ENCODE data around the gene EMILIN1.

EMILIN1 gene

GRCh38 chr2:27042985-27043634, 35.3 kb upstream of the EMILIN1 start:
- peak; percentile 16 for ATAC-seq
- TF ChIP-seq SNAI2 (CRISPR knock-in tag; IDR thresholded peaks at IDR 0.05) = no peak
- no peak for TF ChIP-seq GLIS3 (CRISPR knock-in tag; IDR thresholded peaks at IDR 0.05)
- no peak for TF ChIP-seq ZNF8 (CRISPR knock-in tag; IDR thresholded peaks at IDR 0.05)
- no peak for TF ChIP-seq BACH2 (CRISPR knock-in tag; IDR thresholded peaks at IDR 0.05; ENCODE audit: borderline replicate concordance)
- no peak for TF ChIP-seq ZC3H10 (CRISPR knock-in tag; IDR thresholded peaks at IDR 0.05)
- TF ChIP-seq ZNF70 (CRISPR knock-in tag; IDR thresholded peaks at IDR 0.05) = no peak
- no peak for TF ChIP-seq POU6F1 (CRISPR knock-in tag; IDR thresholded peaks at IDR 0.05; ENCODE audit: borderline replicate concordance, low read depth)
- no peak for TF ChIP-seq TSHZ2 (CRISPR knock-in tag; IDR thresholded peaks at IDR 0.05)
- TF ChIP-seq ZFP30 (CRISPR knock-in tag; IDR thresholded peaks at IDR 0.05) = no peak
- TF ChIP-seq TCF4 (CRISPR knock-in tag; IDR thresholded peaks at IDR 0.05; ENCODE audit: borderline replicate concordance) = no peak
- TF ChIP-seq CREB5 (CRISPR knock-in tag; IDR thresholded peaks at IDR 0.05; ENCODE audit: low read depth) = no peak

- TF ChIP-seq GLIS3 (CRISPR knock-in tag; IDR thresholded peaks at IDR 0.05) (0 out of 2 replicates have a peak, but pooled peaks have one; percentile 3), CSRNP3 (CRISPR knock-in tag; IDR thresholded peaks at IDR 0.05) (no peak)
- peak; percentile 39 for ATAC-seq
Measured at GRCh38 chr2:27049422-27050280, 28.8 kb upstream of the EMILIN1 start.

- peak; percentile 87 for ATAC-seq
- 0 out of 2 replicates have a peak, but pooled peaks have one; percentile 12 for TF ChIP-seq CSDC2 (CRISPR knock-in tag; IDR thresholded peaks at IDR 0.05)
- no peak for TF ChIP-seq OSR1 (CRISPR knock-in tag; IDR thresholded peaks at IDR 0.05)
- TF ChIP-seq BACH2 (CRISPR knock-in tag; IDR thresholded peaks at IDR 0.05; ENCODE audit: borderline replicate concordance) = no peak
- TF ChIP-seq RARB (CRISPR knock-in tag; IDR thresholded peaks at IDR 0.05) = 0 out of 2 replicates have a peak, but pooled peaks have one; percentile 46
- TF ChIP-seq PPARA (CRISPR knock-in tag; IDR thresholded peaks at IDR 0.05; ENCODE audit: borderline replicate concordance) = peak; percentile 63
- TF ChIP-seq ZNF565 (CRISPR knock-in tag; conservative IDR thresholded peaks at IDR 0.05; ENCODE audit: low read depth) = no peak
- 0 out of 2 replicates have a peak, but pooled peaks have one; percentile 27 for TF ChIP-seq ZFP30 (CRISPR knock-in tag; IDR thresholded peaks at IDR 0.05)
- TF ChIP-seq GLIS3 (CRISPR knock-in tag; IDR thresholded peaks at IDR 0.05) = peak; percentile 97; the same call in 1 of the 2 replicates
- TF ChIP-seq ISL1 (CRISPR knock-in tag; IDR thresholded peaks at IDR 0.05) = peak; percentile 18; the same call in 1 of the 2 replicates
- no peak; the same call in 1 of the 2 replicates for TF ChIP-seq ESRRG (CRISPR knock-in tag; IDR thresholded peaks at IDR 0.05)
- no peak for TF ChIP-seq ZFP3 (CRISPR knock-in tag; IDR thresholded peaks at IDR 0.05)
- no peak; the same call in 1 of the 2 replicates for TF ChIP-seq CSRNP3 (CRISPR knock-in tag; IDR thresholded peaks at IDR 0.05)
- TF ChIP-seq PATZ1 (CRISPR knock-in tag; IDR thresholded peaks at IDR 0.05; ENCODE audit: borderline replicate concordance) = no peak
- peak; percentile 59; the same call in 1 of the 2 replicates for TF ChIP-seq POU6F1 (CRISPR knock-in tag; IDR thresholded peaks at IDR 0.05; ENCODE audit: borderline replicate concordance, low read depth)
- TF ChIP-seq ARNTL (CRISPR knock-in tag; IDR thresholded peaks at IDR 0.05; ENCODE audit: borderline replicate concordance, low read depth) = peak; percentile 29; the same call in 1 of the 2 replicates
Measured at GRCh38 chr2:27050281-27050995, 28.0 kb upstream of the EMILIN1 start.
